HS-5 (cell line): Measurements from ENCODE around the gene NKD1.

Source experiments
- DNase-seq: peaks from one replicate; pipeline ENCODE4 v3.0.0-alpha.2; 2012; ENCODE audit warnings: low read depth

NKD1 gene

GRCh38 chr16:50558913-50559312 lies 10.7 kb downstream of the NKD1 start:
- DNase-seq: no peak

- DNase-seq: no peak
Observed at GRCh38 chr16:50559342-50559741, 11.1 kb downstream of the NKD1 start.

GRCh38 chr16:50559804-50560514 lies 11.8 kb downstream of the NKD1 start:
- no peak for DNase-seq

GRCh38 chr16:50560903-50561863 lies 13.0 kb downstream of the NKD1 start:
- no peak for DNase-seq

- no peak for DNase-seq
Observed at GRCh38 chr16:50562657-50563056, 14.5 kb downstream of the NKD1 start.

- DNase-seq: no peak
Observed at GRCh38 chr16:50563989-50564388, 15.8 kb downstream of the NKD1 start.

GRCh38 chr16:50565428-50565827 lies 17.2 kb downstream of the NKD1 start:
- DNase-seq: no peak

- DNase-seq: no peak
Observed at GRCh38 chr16:50566014-50566962, 18.1 kb downstream of the NKD1 start.

GRCh38 chr16:50567651-50568050 lies 19.5 kb downstream of the NKD1 start:
- DNase-seq: no peak

GRCh38 chr16:50568187-50568815 lies 20.1 kb downstream of the NKD1 start:
- DNase-seq: no peak

- no peak for DNase-seq
Observed at GRCh38 chr16:50570354-50570753, 22.2 kb downstream of the NKD1 start.

GRCh38 chr16:50570808-50571598 lies 22.8 kb downstream of the NKD1 start:
- no peak for DNase-seq

GRCh38 chr16:50571786-50572185 lies 23.6 kb downstream of the NKD1 start:
- no peak for DNase-seq

GRCh38 chr16:50572700-50573099 lies 24.5 kb downstream of the NKD1 start:
- no peak for DNase-seq

- no peak for DNase-seq
Observed at GRCh38 chr16:50573279-50573678, 25.1 kb downstream of the NKD1 start.

- DNase-seq: no peak
Observed at GRCh38 chr16:50573947-50574744, 25.9 kb downstream of the NKD1 start.

GRCh38 chr16:50574745-50575136 lies 26.5 kb downstream of the NKD1 start:
- no peak for DNase-seq

GRCh38 chr16:50575743-50576142 lies 27.5 kb downstream of the NKD1 start:
- no peak for DNase-seq

GRCh38 chr16:50576403-50577113 lies 28.4 kb downstream of the NKD1 start:
- DNase-seq: no peak
